NOMO-1 treated with DMSO at 0.1 percent for 48 hours (cell line): Measurements from ENCODE around the gene BCAS1.
"Not testable (repeated sequence)": the region's sequence is repeated elsewhere in the genome, so short reads cannot be mapped to it uniquely, and the experiment has no call there.

Source experiments
- DNase-seq: peaks from one replicate; lab custom pipeline; 2025; ENCODE audit not compliant: unreplicated experiment; lab: John Stamatoyannopoulos, UW

The BCAS1 gene

GRCh38 chr20:53993310-53993709, 77.1 kb downstream of the BCAS1 start:
- DNase-seq, result no peak

- DNase-seq, result no peak
Observed at GRCh38 chr20:53990768-53991450, 79.5 kb downstream of the BCAS1 start.

- DNase-seq, result no peak
Observed at GRCh38 chr20:53990003-53990402, 80.4 kb downstream of the BCAS1 start.

- no peak for DNase-seq
Observed at GRCh38 chr20:53989401-53989800, 81.0 kb downstream of the BCAS1 start.

- DNase-seq, result no peak
Observed at GRCh38 chr20:53986037-53986650, 84.2 kb downstream of the BCAS1 start.

GRCh38 chr20:53985150-53985518, 85.3 kb downstream of the BCAS1 start:
- DNase-seq, result no peak

GRCh38 chr20:53984356-53985149, 85.8 kb downstream of the BCAS1 start:
- no peak for DNase-seq

GRCh38 chr20:53983401-53983800, 87.0 kb downstream of the BCAS1 start:
- no peak for DNase-seq

GRCh38 chr20:53982624-53983023, 87.8 kb downstream of the BCAS1 start:
- DNase-seq, result no peak

- no peak for DNase-seq
Observed at GRCh38 chr20:53981752-53982437, 88.5 kb downstream of the BCAS1 start.

- DNase-seq, result no peak
Observed at GRCh38 chr20:53981130-53981529, 89.3 kb downstream of the BCAS1 start.

- DNase-seq, result no peak
Observed at GRCh38 chr20:53980031-53980465, 90.3 kb downstream of the BCAS1 start.

- DNase-seq, result no peak
Observed at GRCh38 chr20:53978497-53978896, 91.9 kb downstream of the BCAS1 start.

GRCh38 chr20:53977391-53977790, 93.0 kb downstream of the BCAS1 start:
- DNase-seq, result no peak

- no peak for DNase-seq
Observed at GRCh38 chr20:53975761-53976160, 94.6 kb downstream of the BCAS1 start.

- DNase-seq, result no peak
Observed at GRCh38 chr20:53974785-53975555, 95.4 kb downstream of the BCAS1 start.

GRCh38 chr20:53973882-53974281, 96.5 kb downstream of the BCAS1 start:
- not testable (repeated sequence) for DNase-seq

GRCh38 chr20:53972179-53972578, 98.2 kb downstream of the BCAS1 start:
- no peak for DNase-seq

- DNase-seq, result no peak
Observed at GRCh38 chr20:53971096-53971683, 99.2 kb downstream of the BCAS1 start.

GRCh38 chr20:53970232-53970631, 100.2 kb downstream of the BCAS1 start:
- no peak for DNase-seq
